Measurements from ENCODE around the gene RHEB. TPM values are rescaled to one million over a fixed set of nuclear protein-coding genes. Genes with fewer than 3 reads are reported as not detected.

The RHEB gene
- total and polyA plus RNA-seq, 7 donors = 98.0 to 248 (median 167) TPM

DNA sequence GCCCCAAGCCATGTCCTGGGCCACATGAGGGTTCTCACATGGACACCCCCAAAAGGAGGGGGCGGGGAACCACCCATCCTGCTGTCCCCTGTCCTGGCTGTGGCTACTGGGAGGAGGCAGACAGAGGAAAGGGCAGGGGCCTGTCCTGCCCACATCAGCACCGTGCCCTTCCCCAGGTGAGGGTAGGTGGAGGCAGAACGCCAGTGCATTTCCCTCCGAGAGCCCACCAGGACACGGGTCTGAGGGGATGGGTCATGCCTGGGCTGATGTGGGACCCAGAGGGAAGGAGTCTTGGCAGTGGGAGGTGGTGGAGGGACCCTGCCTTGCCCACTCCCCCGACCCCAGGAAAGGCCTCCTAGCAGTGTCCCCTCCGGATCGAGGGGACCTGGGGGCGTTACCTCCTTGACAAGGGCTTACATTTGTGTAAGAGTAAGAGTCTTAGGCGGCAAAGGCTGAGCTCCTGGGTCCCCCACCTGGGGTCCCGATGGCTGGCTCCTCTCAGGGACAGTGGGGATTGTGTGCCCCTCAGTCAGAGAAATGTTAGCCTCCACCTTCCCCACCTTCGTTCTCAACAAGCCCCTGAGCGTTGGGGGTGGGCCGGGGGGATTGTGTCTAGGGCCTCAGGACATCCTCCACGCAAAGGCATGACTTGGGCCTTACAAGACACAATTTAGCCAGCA, 85.8 kb downstream of the RHEB start:
- H3K27me3 ChIP-seq (ENCODE audit: insufficient read depth in 3 of 3, low read length in 2 of 3) = peaks cover 0 to 13% (median 4%) of the 10 kb centered on the region in 3 donors
- 92 to 93% (median 92%) methylated on average over 15 of the region's 15 CpGs for WGBS, 3 donors
- TF ChIP-seq, protein P1, sequence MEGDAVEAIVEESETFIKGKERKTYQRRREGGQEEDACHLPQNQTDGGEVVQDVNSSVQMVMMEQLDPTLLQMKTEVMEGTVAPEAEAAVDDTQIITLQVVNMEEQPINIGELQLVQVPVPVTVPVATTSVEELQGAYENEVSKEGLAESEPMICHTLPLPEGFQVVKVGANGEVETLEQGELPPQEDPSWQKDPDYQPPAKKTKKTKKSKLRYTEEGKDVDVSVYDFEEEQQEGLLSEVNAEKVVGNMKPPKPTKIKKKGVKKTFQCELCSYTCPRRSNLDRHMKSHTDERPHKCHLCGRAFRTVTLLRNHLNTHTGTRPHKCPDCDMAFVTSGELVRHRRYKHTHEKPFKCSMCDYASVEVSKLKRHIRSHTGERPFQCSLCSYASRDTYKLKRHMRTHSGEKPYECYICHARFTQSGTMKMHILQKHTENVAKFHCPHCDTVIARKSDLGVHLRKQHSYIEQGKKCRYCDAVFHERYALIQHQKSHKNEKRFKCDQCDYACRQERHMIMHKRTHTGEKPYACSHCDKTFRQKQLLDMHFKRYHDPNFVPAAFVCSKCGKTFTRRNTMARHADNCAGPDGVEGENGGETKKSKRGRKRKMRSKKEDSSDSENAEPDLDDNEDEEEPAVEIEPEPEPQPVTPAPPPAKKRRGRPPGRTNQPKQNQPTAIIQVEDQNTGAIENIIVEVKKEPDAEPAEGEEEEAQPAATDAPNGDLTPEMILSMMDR (IDR thresholded peaks at IDR 0.05) = no peak
- no peak overlapping the region for H3K4me3 ChIP-seq
- no peaks in the 10 kb centered on the region for H3K9me3 ChIP-seq
- no peaks in the 10 kb centered on the region for H3K4me1 ChIP-seq
- DNase-seq (no peak), ATAC-seq (no peak)
- H3K36me3 ChIP-seq (ENCODE audit: insufficient read depth in 1 of 2, low read depth in 1 of 2) = no peaks in the 10 kb centered on the region
- H3K27ac ChIP-seq = no peak overlapping the region
- intact Hi-C loops (cut with DNase I) = loop anchor here in 1 of 2 donors (5.0 kb wide), 1 partner anchor 57 kb away; no protein-coding TSS in a partner anchor

DNA sequence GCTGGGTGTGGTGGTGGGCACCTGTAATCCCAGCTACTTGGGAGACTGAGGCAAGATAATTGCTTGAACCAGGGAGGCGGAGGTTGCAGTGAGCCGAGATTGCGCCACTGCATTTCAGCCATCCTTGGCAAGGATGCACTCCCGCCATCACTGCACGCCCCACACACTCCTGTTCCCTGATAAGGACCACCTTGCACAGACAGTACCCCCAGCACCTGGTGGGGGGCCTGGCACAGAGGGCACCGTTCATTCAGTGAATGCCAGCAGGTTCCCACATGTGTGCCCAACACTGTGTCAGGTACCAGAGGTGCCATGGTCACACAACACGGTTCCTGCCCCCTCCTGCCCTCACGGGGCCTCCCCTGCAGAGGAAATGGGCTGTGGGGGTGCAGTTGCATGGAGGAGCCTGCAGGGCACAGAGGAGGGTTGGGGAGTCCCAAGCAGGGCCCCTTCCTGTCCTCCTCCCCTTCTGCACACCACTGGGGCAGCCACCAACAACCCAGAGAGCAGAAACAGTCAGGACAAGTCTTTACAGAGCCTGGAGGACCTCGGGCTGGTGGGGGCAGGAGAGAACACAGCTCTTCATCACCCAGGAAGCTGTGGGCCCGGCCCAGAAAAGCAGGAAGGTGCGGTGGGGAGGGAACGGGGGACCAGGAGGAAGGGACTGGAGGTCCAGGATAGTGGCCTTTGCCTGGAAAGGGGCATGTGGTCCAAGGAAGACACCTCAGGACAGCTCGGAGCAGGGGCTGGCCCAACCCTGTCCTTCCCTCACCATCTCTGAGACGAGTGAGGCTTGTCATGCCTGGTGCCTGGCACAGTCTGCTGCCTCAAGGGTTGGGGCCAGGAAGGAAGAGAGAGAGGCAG, 86.8 kb downstream of the RHEB start:
- Histone ChIP-seq H3K27ac (no peak overlapping the region), H3K27me3 (ENCODE audit: insufficient read depth in 3 of 3, low read length in 2 of 3) (peaks cover 0 to 6% (median 0%) of the 10 kb centered on the region in 3 donors), H3K4me3 (no peak overlapping the region), H3K36me3 (ENCODE audit: insufficient read depth in 1 of 2, low read depth in 1 of 2) (no peaks in the 10 kb centered on the region), H3K4me1 (no peaks in the 10 kb centered on the region), H3K9me3 (no peaks in the 10 kb centered on the region)
- no peak for DNase-seq
- ATAC-seq = no peak
- WGBS, 3 donors = 68 to 83% (median 81%) methylated on average over 14 of the region's 14 CpGs
- intact Hi-C loops (cut with DNase I) = loop anchor here in 1 of 2 donors (5.0 kb wide), 1 partner anchor 56 kb away; no protein-coding TSS in a partner anchor
- TF ChIP-seq, protein P1 (IDR thresholded peaks at IDR 0.05) = no peak

DNA sequence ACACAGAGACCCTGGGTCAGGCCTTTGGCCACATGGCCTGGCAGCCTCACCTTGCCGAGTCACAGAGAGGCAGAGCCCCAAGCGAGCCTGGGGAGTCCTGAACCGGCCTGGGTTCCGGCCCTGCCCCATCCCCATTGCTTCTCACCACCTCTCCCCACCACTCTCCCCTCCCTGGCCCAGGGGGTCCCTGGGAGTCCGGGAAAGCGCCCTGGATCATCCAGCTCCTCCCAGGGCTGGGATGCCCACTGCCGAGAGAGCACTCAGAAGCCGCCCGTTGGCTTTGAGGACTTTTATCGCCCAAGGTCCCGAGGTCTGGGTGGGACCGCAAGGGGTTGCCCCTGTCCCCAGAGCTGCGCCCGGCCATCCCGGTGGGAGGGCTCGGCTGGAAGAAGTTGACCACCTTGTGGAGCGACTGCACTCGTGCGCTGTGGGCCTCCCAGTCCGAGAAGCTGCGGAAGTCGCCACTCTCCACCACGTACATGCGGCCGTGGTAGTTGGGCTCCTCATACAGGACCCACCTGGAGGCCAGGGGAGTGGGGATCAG, 87.9 kb downstream of the RHEB start:
- peaks cover 0 to 8% (median 7%) of the 10 kb centered on the region in 3 donors for H3K27me3 ChIP-seq (ENCODE audit: insufficient read depth in 3 of 3, low read length in 2 of 3)
- no peaks in the 10 kb centered on the region for H3K4me1 ChIP-seq
- H3K9me3 ChIP-seq = no peaks in the 10 kb centered on the region
- TF ChIP-seq, protein P1 (IDR thresholded peaks at IDR 0.05) = no peak
- intact Hi-C loops (cut with DNase I) = loop anchor here in 1 of 2 donors (5.0 kb wide), 1 partner anchor 55 kb away; no protein-coding TSS in a partner anchor
- ATAC-seq = no peak
- H3K27ac ChIP-seq = no peak overlapping the region
- 94 to 97% (median 95%) methylated on average over 23 to 25 of the region's 25 CpGs for WGBS, 3 donors
- no peaks in the 10 kb centered on the region for H3K36me3 ChIP-seq (ENCODE audit: insufficient read depth in 1 of 2, low read depth in 1 of 2)
- no peak overlapping the region for H3K4me3 ChIP-seq
- no peak for DNase-seq

DNA sequence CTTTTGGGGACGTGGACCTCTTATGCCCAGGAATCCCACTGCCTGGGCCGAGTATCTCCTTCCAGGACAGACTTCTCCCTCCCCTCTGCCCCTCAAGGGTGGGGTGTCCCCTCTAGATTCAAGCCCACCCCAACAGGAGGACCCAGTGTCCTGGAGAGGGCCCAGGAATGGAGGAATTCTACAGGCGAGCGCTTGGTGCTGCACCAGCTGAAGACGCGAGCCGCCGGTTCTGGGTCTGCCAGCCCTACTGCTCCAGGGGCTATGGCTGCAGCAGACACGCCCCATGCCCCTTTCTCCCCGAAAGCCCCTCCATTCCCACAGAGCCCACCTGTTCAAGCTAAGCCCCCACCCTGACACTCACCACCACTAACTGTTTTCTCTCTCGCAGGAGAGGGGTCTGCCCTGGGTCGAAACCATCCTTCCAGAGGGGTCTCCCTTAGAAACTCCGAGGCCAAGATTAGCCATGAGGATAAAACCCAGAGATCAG, 88.4 kb downstream of the RHEB start:
- intact Hi-C loops (cut with DNase I) = loop anchor here in 1 of 2 donors (5.0 kb wide), 1 partner anchor 54 kb away; no protein-coding TSS in a partner anchor
- H3K36me3 ChIP-seq (ENCODE audit: insufficient read depth in 1 of 2, low read depth in 1 of 2) = no peaks in the 10 kb centered on the region
- no peak for ATAC-seq
- H3K9me3 ChIP-seq = no peaks in the 10 kb centered on the region
- H3K27me3 ChIP-seq (ENCODE audit: insufficient read depth in 3 of 3, low read length in 2 of 3) = peaks cover 0 to 10% (median 8%) of the 10 kb centered on the region in 3 donors
- DNase-seq = no peak
- no peak overlapping the region for H3K27ac ChIP-seq
- no peak overlapping the region for H3K4me3 ChIP-seq
- 90 to 92% (median 92%) methylated on average over 13 of the region's 13 CpGs for WGBS, 3 donors
- TF ChIP-seq, protein P1 (IDR thresholded peaks at IDR 0.05) = no peak
- no peaks in the 10 kb centered on the region for H3K4me1 ChIP-seq
